Measurements from ENCODE around the gene ABCA1.
A peak's percentile ranks its signal among the peaks of the same experiment; 100 is the strongest.

The ABCA1 gene

DNA sequence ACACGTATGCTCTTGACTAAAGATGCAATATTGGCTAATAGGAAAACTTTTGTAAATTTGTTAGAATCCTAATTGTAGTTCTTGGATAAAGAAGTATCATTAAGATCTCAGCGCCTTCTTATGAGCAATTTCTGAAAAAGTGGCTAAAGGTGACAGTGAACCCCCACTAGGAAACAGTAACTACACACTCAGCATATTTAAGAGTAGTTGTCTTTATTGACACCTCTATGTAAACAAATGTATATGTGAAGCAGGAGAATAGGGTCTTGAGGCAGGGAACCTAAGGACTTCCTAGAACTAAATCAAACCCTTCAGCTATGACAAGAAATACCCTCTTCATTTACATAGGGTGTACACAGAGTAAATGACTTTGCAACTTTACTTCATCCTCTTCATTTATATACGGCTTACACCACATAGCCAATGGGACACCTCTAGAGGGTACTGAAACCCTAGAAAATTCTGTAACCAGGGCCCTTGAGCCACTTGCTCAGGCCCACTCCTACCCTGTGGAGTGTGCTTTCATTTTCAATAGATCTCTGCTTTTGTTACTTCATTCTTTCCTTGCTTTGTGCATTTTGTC lies 177.7 kb downstream of the ABCA1 start:
- H3K4me1 ChIP-seq (ENCODE audit: control insufficient read depth, insufficient read depth, low read length): peaks cover 2% of the 10 kb centered on the region
- peaks cover 6% of the 10 kb centered on the region for H3K27me3 ChIP-seq (ENCODE audit: control insufficient read depth, insufficient read depth, low read length)
- H3K9me3 ChIP-seq (ENCODE audit: control insufficient read depth, insufficient read depth, low read length): no peaks in the 10 kb centered on the region
- H3K36me3 ChIP-seq (ENCODE audit: control insufficient read depth, insufficient read depth, low read length): no peaks in the 10 kb centered on the region
- H3K9ac ChIP-seq (ENCODE audit: low read depth, low read length): no peak overlapping the region
- H3K4me3 ChIP-seq (ENCODE audit: low read depth, low read length): no peak overlapping the region

DNA sequence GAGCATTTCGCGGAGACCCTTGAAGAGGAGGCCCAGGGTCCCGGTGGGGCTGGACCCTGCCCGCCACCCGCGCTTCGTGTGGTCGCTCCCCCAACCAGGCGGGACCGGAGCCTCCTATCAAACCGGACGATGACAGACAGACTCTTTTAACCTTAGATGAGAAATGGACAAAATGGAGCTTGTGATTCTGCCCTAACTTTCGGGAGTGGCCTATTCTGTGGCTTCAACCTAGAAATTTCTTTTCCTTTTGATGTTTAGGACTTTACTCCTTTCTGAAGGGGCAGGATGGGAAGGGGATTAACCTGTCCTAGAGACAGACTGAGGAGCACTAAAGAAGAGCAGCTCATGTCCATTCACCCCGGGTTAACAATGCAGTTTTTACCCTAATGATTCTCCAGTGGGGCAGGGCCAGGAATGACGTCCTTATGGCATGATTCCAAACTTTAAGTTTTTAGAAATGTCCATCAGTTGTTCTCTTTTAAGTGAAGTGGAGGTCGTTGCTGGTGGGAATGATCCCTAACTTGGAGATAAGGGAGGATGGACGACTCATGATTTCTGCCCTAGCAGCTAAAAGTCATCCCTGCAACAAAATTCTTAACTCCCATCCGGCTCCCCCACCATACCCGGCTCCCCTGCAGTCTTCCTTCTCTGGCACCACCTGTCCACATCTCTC lies 179.5 kb downstream of the ABCA1 start:
- Histone ChIP-seq H3K36me3 (ENCODE audit: control insufficient read depth, insufficient read depth, low read length) (no peaks in the 10 kb centered on the region), H3K27me3 (ENCODE audit: control insufficient read depth, insufficient read depth, low read length) (peaks cover 6% of the 10 kb centered on the region), H3K9ac (ENCODE audit: low read depth, low read length) (peak overlapping the region; percentile 47), H3K4me3 (ENCODE audit: low read depth, low read length) (peak overlapping the region; percentile 91), H3K9me3 (ENCODE audit: control insufficient read depth, insufficient read depth, low read length) (no peaks in the 10 kb centered on the region), H3K4me1 (ENCODE audit: control insufficient read depth, insufficient read depth, low read length) (peaks cover 2% of the 10 kb centered on the region)

DNA sequence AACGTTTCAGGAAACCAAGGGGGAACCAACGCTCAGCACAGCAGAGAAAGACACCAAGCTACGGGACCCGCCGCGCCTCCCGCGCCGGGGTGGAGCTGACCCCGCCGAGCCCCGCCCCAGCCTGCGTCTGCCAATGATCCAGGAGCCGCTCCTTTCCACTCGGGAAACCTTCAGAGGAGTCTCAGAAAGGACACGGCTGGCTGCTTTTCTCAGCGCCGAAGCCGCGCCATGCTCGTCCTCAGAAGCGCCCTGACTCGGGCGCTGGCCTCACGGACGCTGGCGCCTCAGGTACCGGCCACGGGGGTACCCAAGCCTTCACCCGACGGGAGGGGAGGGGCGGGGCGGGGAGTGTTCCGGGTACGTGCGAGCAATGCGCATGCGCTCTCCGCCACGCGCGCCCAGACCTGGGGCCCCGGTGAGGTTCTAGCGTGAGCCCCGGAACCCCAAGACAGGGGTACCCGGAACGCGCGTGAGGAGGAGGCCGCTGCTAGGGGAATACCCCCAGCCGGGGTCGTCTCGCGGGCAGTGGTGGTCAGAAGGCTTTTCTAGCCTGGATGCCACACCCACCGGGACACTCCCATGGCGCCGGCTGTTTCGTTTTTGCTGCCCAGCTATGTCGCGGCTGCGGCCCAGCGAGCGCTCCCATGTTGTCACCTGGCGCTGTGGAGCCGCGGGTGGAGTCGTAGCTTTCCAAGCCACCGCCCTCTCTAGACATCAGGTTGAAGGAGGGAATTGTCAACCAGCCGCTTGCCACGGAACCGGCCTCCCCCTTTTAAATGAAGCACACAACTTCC lies 180.2 kb downstream of the ABCA1 start, which contains the start of gene NIPSNAP3A:
Gene NIPSNAP3A (plus strand): TSS at position 119 of the 794 bp plus-strand sequence. CDS start 110 bp downstream, at position 229.
- H3K9me3 ChIP-seq (ENCODE audit: control insufficient read depth, insufficient read depth, low read length): no peaks in the 10 kb centered on the region
- peaks cover 6% of the 10 kb centered on the region for H3K27me3 ChIP-seq (ENCODE audit: control insufficient read depth, insufficient read depth, low read length)
- peak within 1 kb of the TSS; percentile 89 for H3K9ac ChIP-seq (ENCODE audit: low read depth, low read length)
- no peaks in the 10 kb centered on the region for H3K36me3 ChIP-seq (ENCODE audit: control insufficient read depth, insufficient read depth, low read length)
- H3K4me3 ChIP-seq (ENCODE audit: low read depth, low read length): peak within 1 kb of the TSS; percentile 91
- H3K4me1 ChIP-seq (ENCODE audit: control insufficient read depth, insufficient read depth, low read length): peaks cover 2% of the 10 kb centered on the region

DNA sequence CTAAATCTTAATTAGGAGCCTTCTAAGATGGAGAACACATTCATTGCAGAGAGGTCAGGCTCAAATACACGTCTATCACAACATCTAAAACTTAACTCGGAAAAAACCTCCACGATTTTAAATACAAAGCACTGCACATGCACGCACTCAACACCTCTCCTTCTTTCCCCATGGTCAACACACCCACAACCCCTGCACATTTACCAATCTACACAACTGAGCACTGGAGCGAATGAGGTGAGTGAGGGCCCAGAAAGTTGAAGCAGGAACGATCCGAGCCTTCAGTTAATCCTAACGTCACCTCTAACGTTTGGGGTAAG lies 180.8 kb downstream of the ABCA1 start:
- no peaks in the 10 kb centered on the region for H3K36me3 ChIP-seq (ENCODE audit: control insufficient read depth, insufficient read depth, low read length)
- peak overlapping the region; percentile 91 for H3K4me3 ChIP-seq (ENCODE audit: low read depth, low read length)
- peaks cover 2% of the 10 kb centered on the region for H3K4me1 ChIP-seq (ENCODE audit: control insufficient read depth, insufficient read depth, low read length)
- no peaks in the 10 kb centered on the region for H3K9me3 ChIP-seq (ENCODE audit: control insufficient read depth, insufficient read depth, low read length)
- H3K9ac ChIP-seq (ENCODE audit: low read depth, low read length): peak overlapping the region; percentile 89
- peaks cover 6% of the 10 kb centered on the region for H3K27me3 ChIP-seq (ENCODE audit: control insufficient read depth, insufficient read depth, low read length)

DNA sequence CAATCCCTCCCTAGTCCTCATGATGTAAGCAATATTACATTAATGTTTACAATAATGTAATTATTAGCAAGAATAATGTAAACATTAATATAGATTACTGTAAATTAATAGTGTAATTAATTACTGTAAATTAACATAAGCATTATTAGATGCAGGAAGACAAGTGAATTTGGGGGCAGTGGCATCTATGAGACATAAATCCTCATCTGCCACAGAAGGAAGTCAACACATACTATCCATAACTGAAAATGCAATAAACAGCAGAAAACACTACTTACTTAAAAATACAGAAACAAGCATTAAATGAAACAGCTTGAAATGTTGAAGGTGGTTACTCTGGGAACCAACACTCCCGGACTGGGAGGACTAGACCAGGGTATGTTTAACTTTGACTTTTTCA lies 181.2 kb downstream of the ABCA1 start:
- Histone ChIP-seq H3K9me3 (ENCODE audit: control insufficient read depth, insufficient read depth, low read length) (no peaks in the 10 kb centered on the region), H3K4me3 (ENCODE audit: low read depth, low read length) (peak overlapping the region; percentile 91), H3K4me1 (ENCODE audit: control insufficient read depth, insufficient read depth, low read length) (peaks cover 2% of the 10 kb centered on the region), H3K27me3 (ENCODE audit: control insufficient read depth, insufficient read depth, low read length) (peaks cover 6% of the 10 kb centered on the region), H3K36me3 (ENCODE audit: control insufficient read depth, insufficient read depth, low read length) (no peaks in the 10 kb centered on the region), H3K9ac (ENCODE audit: low read depth, low read length) (no peak overlapping the region)

DNA sequence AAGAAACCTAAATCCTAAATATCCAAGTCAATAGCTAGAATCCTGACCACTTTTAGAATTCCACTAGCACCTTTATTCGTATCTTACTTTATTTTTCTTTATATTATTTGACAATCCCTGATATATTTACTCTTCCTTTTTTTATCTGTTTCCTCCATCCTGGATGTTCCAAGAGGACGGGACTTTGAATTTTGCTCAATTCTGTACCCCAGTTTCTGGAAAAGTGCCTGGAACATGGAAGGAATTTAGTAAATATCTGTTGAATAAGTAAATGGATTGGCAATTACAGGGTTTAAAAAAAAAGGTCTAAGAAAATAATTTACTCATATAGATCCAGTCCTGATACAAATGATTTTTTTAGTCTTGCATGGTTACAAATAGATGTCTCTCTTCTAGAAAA lies 181.7 kb downstream of the ABCA1 start:
- Histone ChIP-seq H3K4me3 (ENCODE audit: low read depth, low read length) (no peak overlapping the region), H3K27me3 (ENCODE audit: control insufficient read depth, insufficient read depth, low read length) (peaks cover 6% of the 10 kb centered on the region), H3K36me3 (ENCODE audit: control insufficient read depth, insufficient read depth, low read length) (no peaks in the 10 kb centered on the region), H3K9ac (ENCODE audit: low read depth, low read length) (no peak overlapping the region), H3K9me3 (ENCODE audit: control insufficient read depth, insufficient read depth, low read length) (no peaks in the 10 kb centered on the region), H3K4me1 (ENCODE audit: control insufficient read depth, insufficient read depth, low read length) (peaks cover 2% of the 10 kb centered on the region)

DNA sequence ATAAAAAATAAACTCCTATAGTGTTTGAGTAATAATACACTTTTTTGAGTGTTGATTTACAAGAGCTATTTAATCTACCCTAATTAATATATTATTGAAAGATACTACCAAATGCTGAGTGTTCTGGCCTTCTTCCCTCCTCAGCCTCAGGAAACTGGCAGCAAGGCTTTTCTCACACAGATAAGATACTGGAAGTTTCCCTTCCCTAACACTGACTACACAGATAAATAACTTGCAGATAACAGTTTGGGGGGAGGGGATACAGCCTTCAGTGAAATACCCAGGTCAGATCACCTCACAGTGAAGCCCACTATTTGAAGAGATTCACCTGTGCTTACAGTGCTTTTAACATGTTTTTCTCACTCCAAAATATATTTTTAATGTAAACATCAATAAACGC lies 182.1 kb downstream of the ABCA1 start:
- no peaks in the 10 kb centered on the region for H3K9me3 ChIP-seq (ENCODE audit: control insufficient read depth, insufficient read depth, low read length)
- H3K9ac ChIP-seq (ENCODE audit: low read depth, low read length): no peak overlapping the region
- peaks cover 6% of the 10 kb centered on the region for H3K27me3 ChIP-seq (ENCODE audit: control insufficient read depth, insufficient read depth, low read length)
- H3K4me1 ChIP-seq (ENCODE audit: control insufficient read depth, insufficient read depth, low read length): peaks cover 2% of the 10 kb centered on the region
- no peak overlapping the region for H3K4me3 ChIP-seq (ENCODE audit: low read depth, low read length)
- no peaks in the 10 kb centered on the region for H3K36me3 ChIP-seq (ENCODE audit: control insufficient read depth, insufficient read depth, low read length)

DNA sequence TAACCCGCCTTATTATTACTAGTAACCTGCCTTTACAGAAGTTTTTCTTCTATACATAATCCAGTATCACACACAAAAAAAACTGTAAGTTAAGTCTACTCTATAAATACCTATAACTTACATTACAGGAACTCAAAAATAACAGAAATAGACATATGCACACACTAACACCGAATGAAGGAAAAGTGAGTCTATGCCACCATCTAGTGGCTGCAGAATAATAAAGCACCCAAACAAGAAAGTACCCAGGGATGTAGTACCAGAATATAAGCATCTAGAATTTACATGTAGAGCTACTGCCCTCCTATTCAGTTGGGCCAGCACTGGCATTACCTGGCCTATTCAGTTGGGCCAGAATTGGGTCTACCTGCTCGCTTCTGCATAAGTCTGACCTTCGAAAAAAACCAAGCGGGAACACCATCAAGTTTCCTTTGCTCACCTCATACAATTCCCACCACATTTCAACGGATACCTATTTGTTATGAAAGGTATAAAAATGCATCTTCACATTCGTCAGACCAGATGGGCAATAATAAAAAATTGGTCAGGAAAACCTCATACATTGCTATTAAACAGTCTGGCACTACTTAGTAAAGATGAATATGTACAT lies 184.5 kb downstream of the ABCA1 start:
- no peaks in the 10 kb centered on the region for H3K36me3 ChIP-seq (ENCODE audit: control insufficient read depth, insufficient read depth, low read length)
- no peaks in the 10 kb centered on the region for H3K9me3 ChIP-seq (ENCODE audit: control insufficient read depth, insufficient read depth, low read length)
- H3K4me3 ChIP-seq (ENCODE audit: low read depth, low read length): no peak overlapping the region
- H3K9ac ChIP-seq (ENCODE audit: low read depth, low read length): no peak overlapping the region
- H3K4me1 ChIP-seq (ENCODE audit: control insufficient read depth, insufficient read depth, low read length): no peaks in the 10 kb centered on the region
- peaks cover 1% of the 10 kb centered on the region for H3K27me3 ChIP-seq (ENCODE audit: control insufficient read depth, insufficient read depth, low read length)

DNA sequence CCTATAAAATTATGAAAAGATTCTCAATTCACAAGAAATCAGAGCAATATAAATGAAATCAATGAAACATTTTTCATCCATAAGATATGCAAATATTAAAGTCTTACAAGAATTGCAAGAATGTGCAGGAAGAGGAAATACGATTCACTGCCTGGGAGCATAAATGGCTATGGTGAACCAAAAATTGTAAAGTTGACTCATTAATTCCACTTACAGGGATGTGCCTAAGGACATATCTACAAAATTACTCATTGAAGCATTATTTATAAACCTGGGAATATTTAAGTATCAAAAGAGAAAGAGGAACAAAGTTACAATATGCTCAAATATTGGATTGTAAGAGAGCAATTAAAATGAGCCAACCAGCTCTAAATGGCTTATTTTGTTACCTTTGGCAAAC lies 187.3 kb downstream of the ABCA1 start:
- Histone ChIP-seq H3K9me3 (ENCODE audit: control insufficient read depth, insufficient read depth, low read length) (no peaks in the 10 kb centered on the region), H3K27me3 (ENCODE audit: control insufficient read depth, insufficient read depth, low read length) (no peaks in the 10 kb centered on the region), H3K9ac (ENCODE audit: low read depth, low read length) (no peak overlapping the region), H3K4me3 (ENCODE audit: low read depth, low read length) (no peak overlapping the region), H3K36me3 (ENCODE audit: control insufficient read depth, insufficient read depth, low read length) (no peaks in the 10 kb centered on the region), H3K4me1 (ENCODE audit: control insufficient read depth, insufficient read depth, low read length) (no peaks in the 10 kb centered on the region)

DNA sequence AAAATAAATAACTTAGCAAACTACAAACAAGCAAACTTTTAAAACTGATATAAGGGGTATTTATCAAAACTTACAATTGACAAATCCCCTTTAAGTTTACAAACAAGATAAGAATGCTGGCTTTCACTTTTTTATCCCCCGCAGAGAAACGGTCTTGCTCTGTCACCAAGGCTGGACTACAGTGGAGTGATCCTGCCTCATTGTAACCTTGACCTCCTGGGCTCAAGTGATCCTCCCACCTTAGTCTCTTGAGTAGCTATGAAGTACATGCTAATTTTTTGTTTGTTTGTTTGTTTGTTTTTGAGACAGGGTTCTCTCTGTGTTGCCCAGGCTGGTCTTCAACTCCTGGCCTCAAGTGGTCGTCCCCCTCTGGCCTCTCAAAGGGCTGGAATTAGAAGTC lies 189.5 kb downstream of the ABCA1 start:
- no peaks in the 10 kb centered on the region for H3K9me3 ChIP-seq (ENCODE audit: control insufficient read depth, insufficient read depth, low read length)

More for the DNA sequence above, 189.5 kb downstream of the ABCA1 start:
- Histone ChIP-seq H3K27me3 (ENCODE audit: control insufficient read depth, insufficient read depth, low read length) (no peaks in the 10 kb centered on the region), H3K36me3 (ENCODE audit: control insufficient read depth, insufficient read depth, low read length) (no peaks in the 10 kb centered on the region), H3K4me3 (ENCODE audit: low read depth, low read length) (no peak overlapping the region), H3K4me1 (ENCODE audit: control insufficient read depth, insufficient read depth, low read length) (no peaks in the 10 kb centered on the region), H3K9ac (ENCODE audit: low read depth, low read length) (no peak overlapping the region)

All from iPS-15b (cell line).